ENCODE data around the gene C13orf46.
"Not testable (repeated sequence)": the region's sequence is repeated elsewhere in the genome, so short reads cannot be mapped to it uniquely, and the experiment has no call there.

Gene C13orf46

DNA sequence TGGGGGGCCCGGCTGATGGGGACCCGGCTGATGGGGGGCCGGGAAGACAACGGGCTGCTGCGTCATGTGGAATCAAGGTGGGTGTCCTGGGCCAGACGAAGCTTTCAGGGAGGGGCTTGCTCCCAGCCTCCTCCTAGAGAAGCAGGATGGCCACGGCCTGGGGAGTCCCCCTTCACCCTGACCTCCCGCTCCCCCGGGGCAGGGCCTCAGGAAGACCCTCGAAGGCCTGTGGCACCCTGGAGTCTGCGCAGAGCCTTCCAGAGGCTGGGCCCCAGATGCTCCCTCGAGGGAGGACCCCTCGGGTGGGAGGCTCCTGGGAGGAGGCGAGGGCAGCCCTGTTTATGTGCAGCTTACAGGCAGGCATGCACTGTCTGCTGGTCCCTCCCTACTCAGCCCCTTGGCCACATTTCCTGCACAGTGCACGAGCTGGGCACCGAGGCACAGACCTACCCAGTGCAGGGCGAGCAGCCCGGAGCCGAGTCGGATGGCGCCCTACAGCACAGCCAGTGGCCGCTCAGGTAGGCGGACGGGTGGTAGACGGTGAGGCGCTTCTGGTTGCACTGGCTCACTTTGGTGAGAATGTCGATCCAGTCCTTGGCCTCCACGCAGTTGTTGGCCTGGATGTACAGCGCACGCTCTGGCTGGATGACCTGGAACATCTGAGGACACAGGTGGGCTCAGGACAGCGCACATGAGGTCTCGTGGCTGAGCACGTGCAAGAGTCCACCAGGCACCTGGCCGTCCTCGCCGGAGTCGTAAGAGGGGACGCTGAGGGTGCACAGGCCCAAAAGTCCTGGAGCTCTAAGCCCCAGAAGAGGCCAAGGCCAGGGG is 22.4 kb upstream of the C13orf46 start:
- Histone ChIP-seq H3K27ac (ENCODE audit: low read depth, low read length) (no peak overlapping the region), H3K4me1 (ENCODE audit: control insufficient read depth, insufficient read depth, low read length) (peaks cover 3% of the 10 kb centered on the region)

DNA sequence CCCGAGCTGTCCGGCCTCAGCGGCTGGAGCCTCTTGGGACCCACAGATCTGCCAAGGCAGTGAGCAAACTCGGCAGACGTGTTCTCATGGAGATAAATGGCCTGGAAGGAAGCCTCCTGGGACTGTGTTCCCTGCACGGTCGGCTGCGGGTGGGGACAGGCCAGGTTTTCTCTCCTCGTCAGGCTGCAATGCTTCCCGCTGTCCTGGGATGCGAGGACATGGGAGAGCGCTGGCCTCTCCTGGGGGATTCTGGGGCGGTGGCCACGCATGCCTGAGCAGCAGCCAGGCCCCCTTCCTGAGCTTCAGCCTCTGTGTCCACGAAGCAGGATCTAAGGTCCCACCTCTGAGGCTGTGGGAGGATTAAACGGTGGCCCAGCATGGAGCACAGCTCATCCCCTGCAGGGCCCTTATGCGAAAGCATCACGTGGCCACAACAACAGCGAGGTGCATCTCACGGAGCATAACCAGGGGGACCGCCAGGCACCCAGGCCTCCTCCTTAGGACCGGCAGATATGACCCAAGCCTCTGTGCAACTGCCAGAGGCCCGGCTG is 21.2 kb upstream of the C13orf46 start:
- no peak overlapping the region for H3K4me3 ChIP-seq (ENCODE audit: low read length)
- H3K27ac ChIP-seq (ENCODE audit: low read depth, low read length): no peak overlapping the region
- H3K4me1 ChIP-seq (ENCODE audit: control insufficient read depth, insufficient read depth, low read length): peaks cover 3% of the 10 kb centered on the region
- peaks cover 21% of the 10 kb centered on the region for H3K36me3 ChIP-seq (ENCODE audit: control insufficient read depth, insufficient read depth, low read length)
- H3K27me3 ChIP-seq (ENCODE audit: control insufficient read depth, insufficient read depth, low read length): no peaks in the 10 kb centered on the region
- H3K9ac ChIP-seq (ENCODE audit: low read length): no peak overlapping the region

More for the DNA sequence above, 22.4 kb upstream of the C13orf46 start:
- Histone ChIP-seq H3K4me3 (ENCODE audit: low read length) (no peak overlapping the region), H3K27me3 (ENCODE audit: control insufficient read depth, insufficient read depth, low read length) (no peaks in the 10 kb centered on the region), H3K9ac (ENCODE audit: low read length) (no peak overlapping the region), H3K36me3 (ENCODE audit: control insufficient read depth, insufficient read depth, low read length) (peaks cover 12% of the 10 kb centered on the region)

DNA sequence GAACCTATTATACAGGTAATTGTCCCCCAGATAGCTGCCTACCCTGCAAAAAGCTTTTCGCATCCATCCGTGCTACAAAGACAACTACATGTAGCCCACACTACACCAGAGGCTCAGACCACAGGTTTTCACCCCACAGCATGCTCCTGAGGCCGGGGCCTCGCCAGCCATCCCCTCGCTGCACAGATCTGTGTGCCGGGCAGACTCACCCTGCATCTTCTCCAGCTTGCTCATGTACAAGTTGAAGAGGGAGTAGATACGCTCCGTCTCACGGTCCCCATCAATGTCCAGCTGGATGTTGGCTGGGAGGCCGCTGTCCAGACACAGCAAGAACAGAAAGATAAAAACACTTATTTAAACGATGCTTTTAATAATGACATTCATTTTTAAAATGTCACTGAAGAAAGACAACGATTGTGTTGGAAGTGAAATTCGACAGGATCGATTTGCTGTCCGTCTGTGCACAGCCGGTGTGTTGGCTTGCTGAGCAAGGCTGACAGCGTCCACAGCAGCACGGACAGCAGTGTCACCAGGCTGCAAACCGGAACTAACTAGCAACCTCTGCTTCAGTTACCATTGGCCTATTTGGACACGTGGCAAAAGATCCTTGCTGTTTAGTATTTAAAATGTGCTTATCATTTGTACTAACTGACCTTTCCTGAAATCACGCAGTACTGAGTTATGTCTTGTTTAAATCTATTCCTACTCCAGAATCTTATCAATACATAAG is 18.6 kb upstream of the C13orf46 start:
- Histone ChIP-seq H3K27me3 (ENCODE audit: control insufficient read depth, insufficient read depth, low read length) (no peaks in the 10 kb centered on the region), H3K4me1 (ENCODE audit: control insufficient read depth, insufficient read depth, low read length) (no peaks in the 10 kb centered on the region), H3K4me3 (ENCODE audit: low read length) (no peak overlapping the region), H3K9ac (ENCODE audit: low read length) (no peak overlapping the region), H3K36me3 (ENCODE audit: control insufficient read depth, insufficient read depth, low read length) (peaks cover 22% of the 10 kb centered on the region), H3K27ac (ENCODE audit: low read depth, low read length) (no peak overlapping the region)

- no peak overlapping the region for H3K9ac ChIP-seq (ENCODE audit: low read length)
- no peaks in the 10 kb centered on the region for H3K4me1 ChIP-seq (ENCODE audit: control insufficient read depth, insufficient read depth, low read length)
- H3K4me3 ChIP-seq (ENCODE audit: low read length): no peak overlapping the region
- no peaks in the 10 kb centered on the region for H3K27me3 ChIP-seq (ENCODE audit: control insufficient read depth, insufficient read depth, low read length)
- H3K36me3 ChIP-seq (ENCODE audit: control insufficient read depth, insufficient read depth, low read length): peaks cover 20% of the 10 kb centered on the region
- H3K27ac ChIP-seq (ENCODE audit: low read depth, low read length): no peak overlapping the region
These were observed 17.9 kb upstream of the C13orf46 start for GRCh38 chr13:113991676-113992179.

GRCh38 chr13:113991191-113991669 is 17.4 kb upstream of the C13orf46 start:
- Histone ChIP-seq H3K9ac (ENCODE audit: low read length) (no peak overlapping the region), H3K4me3 (ENCODE audit: low read length) (no peak overlapping the region), H3K4me1 (ENCODE audit: control insufficient read depth, insufficient read depth, low read length) (no peaks in the 10 kb centered on the region), H3K27ac (ENCODE audit: low read depth, low read length) (no peak overlapping the region), H3K27me3 (ENCODE audit: control insufficient read depth, insufficient read depth, low read length) (no peaks in the 10 kb centered on the region), H3K36me3 (ENCODE audit: control insufficient read depth, insufficient read depth, low read length) (peaks cover 15% of the 10 kb centered on the region)

GRCh38 chr13:113990321-113990837 is 16.5 kb upstream of the C13orf46 start:
- Histone ChIP-seq H3K36me3 (ENCODE audit: control insufficient read depth, insufficient read depth, low read length) (peaks cover 12% of the 10 kb centered on the region), H3K27ac (ENCODE audit: low read depth, low read length) (no peak overlapping the region), H3K9ac (ENCODE audit: low read length) (no peak overlapping the region), H3K27me3 (ENCODE audit: control insufficient read depth, insufficient read depth, low read length) (no peaks in the 10 kb centered on the region), H3K4me3 (ENCODE audit: low read length) (no peak overlapping the region), H3K4me1 (ENCODE audit: control insufficient read depth, insufficient read depth, low read length) (no peaks in the 10 kb centered on the region)

- Histone ChIP-seq H3K36me3 (ENCODE audit: control insufficient read depth, insufficient read depth, low read length) (peaks cover 12% of the 10 kb centered on the region), H3K4me1 (ENCODE audit: control insufficient read depth, insufficient read depth, low read length) (no peaks in the 10 kb centered on the region), H3K27me3 (ENCODE audit: control insufficient read depth, insufficient read depth, low read length) (no peaks in the 10 kb centered on the region), H3K27ac (ENCODE audit: low read depth, low read length) (no peak overlapping the region), H3K9ac (ENCODE audit: low read length) (no peak overlapping the region), H3K4me3 (ENCODE audit: low read length) (no peak overlapping the region)
These were observed 15.9 kb upstream of the C13orf46 start for GRCh38 chr13:113989585-113990300.

- H3K4me1 ChIP-seq (ENCODE audit: control insufficient read depth, insufficient read depth, low read length); H3K27ac ChIP-seq (ENCODE audit: low read depth, low read length); H3K4me3 ChIP-seq (ENCODE audit: low read length); H3K9ac ChIP-seq (ENCODE audit: low read length); H3K27me3 ChIP-seq (ENCODE audit: control insufficient read depth, insufficient read depth, low read length): not testable (repeated sequence)
- H3K36me3 ChIP-seq (ENCODE audit: control insufficient read depth, insufficient read depth, low read length): peaks cover 12% of the 10 kb centered on the region
These were observed 15.0 kb upstream of the C13orf46 start for GRCh38 chr13:113988859-113989258.

- Histone ChIP-seq H3K36me3 (ENCODE audit: control insufficient read depth, insufficient read depth, low read length) (peaks cover 18% of the 10 kb centered on the region), H3K4me1 (ENCODE audit: control insufficient read depth, insufficient read depth, low read length) (no peaks in the 10 kb centered on the region), H3K27ac (ENCODE audit: low read depth, low read length) (no peak overlapping the region), H3K27me3 (ENCODE audit: control insufficient read depth, insufficient read depth, low read length) (no peaks in the 10 kb centered on the region), H3K9ac (ENCODE audit: low read length) (no peak overlapping the region), H3K4me3 (ENCODE audit: low read length) (no peak overlapping the region)
These were observed 8.4 kb upstream of the C13orf46 start for GRCh38 chr13:113982296-113982661.

- H3K9ac ChIP-seq (ENCODE audit: low read length): no peak overlapping the region
- H3K4me1 ChIP-seq (ENCODE audit: control insufficient read depth, insufficient read depth, low read length): no peaks in the 10 kb centered on the region
- peaks cover 18% of the 10 kb centered on the region for H3K36me3 ChIP-seq (ENCODE audit: control insufficient read depth, insufficient read depth, low read length)
- no peaks in the 10 kb centered on the region for H3K27me3 ChIP-seq (ENCODE audit: control insufficient read depth, insufficient read depth, low read length)
- no peak overlapping the region for H3K4me3 ChIP-seq (ENCODE audit: low read length)
- H3K27ac ChIP-seq (ENCODE audit: low read depth, low read length): no peak overlapping the region
These were observed 7.9 kb upstream of the C13orf46 start for GRCh38 chr13:113981611-113982295.

GRCh38 chr13:113981194-113981605 is 7.3 kb upstream of the C13orf46 start:
- H3K9ac ChIP-seq (ENCODE audit: low read length): no peak overlapping the region
- H3K4me3 ChIP-seq (ENCODE audit: low read length): no peak overlapping the region
- H3K27me3 ChIP-seq (ENCODE audit: control insufficient read depth, insufficient read depth, low read length): no peaks in the 10 kb centered on the region
- no peaks in the 10 kb centered on the region for H3K4me1 ChIP-seq (ENCODE audit: control insufficient read depth, insufficient read depth, low read length)
- H3K27ac ChIP-seq (ENCODE audit: low read depth, low read length): no peak overlapping the region
- peaks cover 18% of the 10 kb centered on the region for H3K36me3 ChIP-seq (ENCODE audit: control insufficient read depth, insufficient read depth, low read length)
